Spinal cord (tissue), 10 donors: ENCODE measurements around the gene CTNNA3. TPM values are rescaled to one million over a fixed set of nuclear protein-coding genes. Genes with fewer than 3 reads are reported as not detected.

Experiments used
- DNase-seq, 6 donors: peaks; one replicate each; pipeline versions ENCODE4 v3.0.0 to v3.0.0-alpha.2; 2013 to 2015; ENCODE audit warnings: low spot score in 6 of 6, low read depth in 4 of 6
- H3K27ac ChIP-seq: one replicate; pipeline ENCODE4 v1.5.1; 2013; ENCODE audit warnings: low read depth, low read length, control low read depth
- H3K27me3 ChIP-seq: one replicate; pipeline ENCODE4 v1.6.1; 2013; ENCODE audit warnings: low read length; ENCODE audit not compliant: control insufficient read depth, insufficient read depth
- H3K36me3 ChIP-seq: one replicate; pipeline ENCODE4 v1.6.1; 2013; ENCODE audit warnings: low read length; ENCODE audit not compliant: control insufficient read depth, insufficient read depth
- H3K4me1 ChIP-seq: one replicate; pipeline ENCODE4 v1.6.1; 2013; ENCODE audit warnings: low read length; ENCODE audit not compliant: control insufficient read depth, insufficient read depth
- H3K4me3 ChIP-seq: one replicate; pipeline ENCODE4 v1.5.1; 2013; ENCODE audit warnings: low read depth, low read length, control low read depth
- H3K9me3 ChIP-seq: one replicate; pipeline ENCODE4 v1.6.1; 2013; ENCODE audit warnings: low read length; ENCODE audit not compliant: control insufficient read depth, insufficient read depth
- WGBS: methylation state at CpG from one replicate; pipeline ENCODE4 v1.1.5; 2013; ENCODE audit warnings: missing lambda C conversion rate; ENCODE audit not compliant: insufficient coverage; 5-methylcytosine and 5-hydroxymethylcytosine counted together
- polyA plus RNA-seq, 2 donors: library from polyadenylated mRNA; unstranded; fragments of 120-200 nt; gene quantifications; one replicate each; pipeline ENCODE4 v1.2.1, GENCODE V29; 2013; ENCODE audit not compliant: insufficient read length in 2 of 2
- total RNA-seq, 2 donors: library from RNA; depleted of rRNA in 1 of 2; stranded (reverse); fragments of 120-200 nt in 1 of 2; fragments of >200 nt in 1 of 2; gene quantifications; one replicate each; pipeline versions ENCODE4 v1.2.3 to v1.2.4, GENCODE V29; 2013 to 2014
- donor health status: healthy.

The CTNNA3 gene
- total and polyA plus RNA-seq, 4 donors: 15.3 to 63.5 (median 41.0) TPM

GRCh38 chr10:66098595-66099480, 1597.2 kb downstream of the CTNNA3 start:
- no peak overlapping the region for H3K4me3 ChIP-seq
- H3K27me3 ChIP-seq: no peaks in the 10 kb centered on the region
- peak in 2 of 6 donors; percentile 3 to 17 for DNase-seq
- H3K36me3 ChIP-seq: no peaks in the 10 kb centered on the region
- H3K9me3 ChIP-seq: no peaks in the 10 kb centered on the region
- no peak overlapping the region for H3K27ac ChIP-seq
- no CpG with 5 or more reads among the region's 6 CpGs for WGBS
- H3K4me1 ChIP-seq: no peaks in the 10 kb centered on the region

- no peaks in the 10 kb centered on the region for H3K4me1 ChIP-seq
- no peak overlapping the region for H3K4me3 ChIP-seq
- no peaks in the 10 kb centered on the region for H3K27me3 ChIP-seq
- no CpG with 5 or more reads among the region's 2 CpGs for WGBS
- H3K36me3 ChIP-seq: no peaks in the 10 kb centered on the region
- no peak overlapping the region for H3K27ac ChIP-seq
- peak in 1 of 6 donors; percentile 7 for DNase-seq
- no peaks in the 10 kb centered on the region for H3K9me3 ChIP-seq
These were observed 1600.4 kb downstream of the CTNNA3 start for GRCh38 chr10:66095610-66096009.

- Histone ChIP-seq H3K4me3 (no peak overlapping the region), H3K36me3 (no peaks in the 10 kb centered on the region), H3K4me1 (no peaks in the 10 kb centered on the region), H3K27ac (no peak overlapping the region), H3K9me3 (no peaks in the 10 kb centered on the region), H3K27me3 (no peaks in the 10 kb centered on the region)
- WGBS: no CpG with 5 or more reads among the region's 1 CpG
- peak in 1 of 6 donors; percentile 28 for DNase-seq
These were observed 1610.1 kb downstream of the CTNNA3 start for GRCh38 chr10:66085906-66086305.

- WGBS: 80% methylated on average over 1 of the region's 2 CpGs
- Histone ChIP-seq H3K27me3 (no peaks in the 10 kb centered on the region), H3K4me3 (no peak overlapping the region), H3K27ac (no peak overlapping the region), H3K9me3 (no peaks in the 10 kb centered on the region), H3K36me3 (no peaks in the 10 kb centered on the region), H3K4me1 (no peaks in the 10 kb centered on the region)
- DNase-seq: no peak
These were observed 1624.1 kb downstream of the CTNNA3 start for GRCh38 chr10:66071907-66072306.

- H3K27ac ChIP-seq: no peak overlapping the region
These were observed 1637.4 kb downstream of the CTNNA3 start for GRCh38 chr10:66058594-66058993.

GRCh38 chr10:66049335-66049734, 1646.7 kb downstream of the CTNNA3 start:
- Histone ChIP-seq H3K27ac (no peak overlapping the region), H3K27me3 (no peaks in the 10 kb centered on the region), H3K4me1 (no peaks in the 10 kb centered on the region), H3K36me3 (no peaks in the 10 kb centered on the region), H3K9me3 (peaks cover 8% of the 10 kb centered on the region), H3K4me3 (no peak overlapping the region)
- WGBS: no CpG with 5 or more reads among the region's 3 CpGs
- no peak for DNase-seq

More at GRCh38 chr10:66058594-66058993, 1637.4 kb downstream of the CTNNA3 start:
- Histone ChIP-seq H3K9me3 (peaks cover 2% of the 10 kb centered on the region), H3K4me1 (no peaks in the 10 kb centered on the region), H3K4me3 (no peak overlapping the region), H3K36me3 (no peaks in the 10 kb centered on the region), H3K27me3 (no peaks in the 10 kb centered on the region)
- no peak for DNase-seq

- peaks cover 6% of the 10 kb centered on the region for H3K9me3 ChIP-seq
- no CpG with 5 or more reads among the region's 1 CpG for WGBS
These were observed 1650.1 kb downstream of the CTNNA3 start for GRCh38 chr10:66045859-66046258.

GRCh38 chr10:66041771-66042170, 1654.2 kb downstream of the CTNNA3 start:
- Histone ChIP-seq H3K4me1 (no peaks in the 10 kb centered on the region), H3K4me3 (no peak overlapping the region), H3K9me3 (peaks cover 6% of the 10 kb centered on the region), H3K36me3 (no peaks in the 10 kb centered on the region), H3K27ac (no peak overlapping the region), H3K27me3 (no peaks in the 10 kb centered on the region)
- DNase-seq: peak in 1 of 6 donors; percentile 6
- WGBS: 51% methylated on average over 2 of the region's 3 CpGs

More at GRCh38 chr10:66045859-66046258, 1650.1 kb downstream of the CTNNA3 start:
- no peak overlapping the region for H3K4me3 ChIP-seq
- no peaks in the 10 kb centered on the region for H3K27me3 ChIP-seq
- DNase-seq: no peak
- no peaks in the 10 kb centered on the region for H3K36me3 ChIP-seq
- H3K4me1 ChIP-seq: no peaks in the 10 kb centered on the region
- H3K27ac ChIP-seq: no peak overlapping the region

- no CpG with 5 or more reads among the region's 1 CpG for WGBS
- DNase-seq: no peak
- Histone ChIP-seq H3K27ac (no peak overlapping the region), H3K4me3 (no peak overlapping the region), H3K36me3 (no peaks in the 10 kb centered on the region), H3K27me3 (no peaks in the 10 kb centered on the region), H3K9me3 (no peaks in the 10 kb centered on the region), H3K4me1 (no peaks in the 10 kb centered on the region)
These were observed 1657.4 kb downstream of the CTNNA3 start for GRCh38 chr10:66038623-66039022.

- no CpG with 5 or more reads among the region's 2 CpGs for WGBS
- H3K36me3 ChIP-seq: no peaks in the 10 kb centered on the region
- H3K27me3 ChIP-seq: no peaks in the 10 kb centered on the region
- no peaks in the 10 kb centered on the region for H3K9me3 ChIP-seq
- no peak for DNase-seq
- H3K4me3 ChIP-seq: no peak overlapping the region
- no peaks in the 10 kb centered on the region for H3K4me1 ChIP-seq
- H3K27ac ChIP-seq: no peak overlapping the region
These were observed 1669.7 kb downstream of the CTNNA3 start for GRCh38 chr10:66026321-66026720.
